ENCODE measurements around the gene MECR.

GRCh38 chr1:29202053-29202452 is 28.7 kb downstream of the MECR start:
- TF ChIP-seq, protein P1, sequence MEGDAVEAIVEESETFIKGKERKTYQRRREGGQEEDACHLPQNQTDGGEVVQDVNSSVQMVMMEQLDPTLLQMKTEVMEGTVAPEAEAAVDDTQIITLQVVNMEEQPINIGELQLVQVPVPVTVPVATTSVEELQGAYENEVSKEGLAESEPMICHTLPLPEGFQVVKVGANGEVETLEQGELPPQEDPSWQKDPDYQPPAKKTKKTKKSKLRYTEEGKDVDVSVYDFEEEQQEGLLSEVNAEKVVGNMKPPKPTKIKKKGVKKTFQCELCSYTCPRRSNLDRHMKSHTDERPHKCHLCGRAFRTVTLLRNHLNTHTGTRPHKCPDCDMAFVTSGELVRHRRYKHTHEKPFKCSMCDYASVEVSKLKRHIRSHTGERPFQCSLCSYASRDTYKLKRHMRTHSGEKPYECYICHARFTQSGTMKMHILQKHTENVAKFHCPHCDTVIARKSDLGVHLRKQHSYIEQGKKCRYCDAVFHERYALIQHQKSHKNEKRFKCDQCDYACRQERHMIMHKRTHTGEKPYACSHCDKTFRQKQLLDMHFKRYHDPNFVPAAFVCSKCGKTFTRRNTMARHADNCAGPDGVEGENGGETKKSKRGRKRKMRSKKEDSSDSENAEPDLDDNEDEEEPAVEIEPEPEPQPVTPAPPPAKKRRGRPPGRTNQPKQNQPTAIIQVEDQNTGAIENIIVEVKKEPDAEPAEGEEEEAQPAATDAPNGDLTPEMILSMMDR (conservative IDR thresholded peaks at IDR 0.05) = no peak
- TF ChIP-seq ZFX (IDR thresholded peaks at IDR 0.05) = no peak

Measured in C4-2B (cell line).